Measurements from ENCODE around the gene ARHGEF10L. TPM values are rescaled to one million over a fixed set of nuclear protein-coding genes. Genes with fewer than 3 reads are reported as not detected.

ARHGEF10L gene
- total RNA-seq, 1 donor from 2014 or later, result 57.9 TPM

DNA sequence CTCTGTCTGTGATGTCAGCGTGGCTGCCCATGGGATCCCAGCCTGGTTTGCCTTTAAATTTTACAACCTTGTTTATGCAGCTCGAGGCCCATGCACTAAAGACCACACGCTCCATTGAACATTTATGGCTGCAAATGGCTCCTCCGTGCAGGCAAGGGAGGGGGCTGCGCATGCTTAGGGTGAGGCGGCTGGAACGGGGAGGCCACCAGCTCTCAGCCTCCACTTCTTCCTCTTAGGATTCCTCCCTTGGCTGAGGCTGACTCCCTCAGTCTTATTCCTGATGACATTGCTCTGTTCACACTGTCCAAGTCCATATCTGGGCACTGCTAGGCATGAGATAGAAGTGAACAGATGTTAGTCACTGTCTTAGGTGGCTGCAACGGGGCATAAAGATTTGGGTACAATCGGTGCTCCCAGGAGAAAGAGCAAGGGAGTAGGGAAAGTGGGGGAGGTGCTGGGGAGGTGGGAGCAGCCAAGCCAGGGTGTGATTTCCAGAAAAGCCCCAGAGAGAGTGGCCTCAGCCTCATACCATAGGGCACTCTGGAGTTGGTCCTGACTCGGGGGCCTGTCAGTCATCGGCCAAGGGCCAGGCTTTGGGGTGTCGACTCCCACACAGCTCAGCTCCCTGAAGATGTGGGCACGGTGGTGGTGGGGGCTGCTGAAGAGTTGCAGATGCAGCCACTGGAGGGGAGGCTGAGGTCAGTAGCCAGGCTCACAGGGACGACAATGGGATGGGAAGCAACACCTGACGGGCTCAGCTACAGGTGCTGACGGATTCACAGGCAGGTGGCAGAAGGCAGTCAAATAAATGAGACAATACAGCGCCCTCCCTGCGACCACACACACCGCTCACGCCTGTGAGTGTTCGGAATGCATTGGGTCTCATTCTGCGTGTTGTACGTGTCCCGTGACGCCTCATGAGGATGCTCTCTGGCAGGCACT, 178.4 kb downstream of the ARHGEF10L start:
- Histone ChIP-seq H3K4me3 (no peak overlapping the region), H3K4me1 (no peaks in the 10 kb centered on the region), H3K36me3 (no peaks in the 10 kb centered on the region), H3K27ac (no peak overlapping the region), H3K27me3 (ENCODE audit: low read depth) (no peaks in the 10 kb centered on the region), H3K9me3 (no peaks in the 10 kb centered on the region)
- TF ChIP-seq, protein P1, sequence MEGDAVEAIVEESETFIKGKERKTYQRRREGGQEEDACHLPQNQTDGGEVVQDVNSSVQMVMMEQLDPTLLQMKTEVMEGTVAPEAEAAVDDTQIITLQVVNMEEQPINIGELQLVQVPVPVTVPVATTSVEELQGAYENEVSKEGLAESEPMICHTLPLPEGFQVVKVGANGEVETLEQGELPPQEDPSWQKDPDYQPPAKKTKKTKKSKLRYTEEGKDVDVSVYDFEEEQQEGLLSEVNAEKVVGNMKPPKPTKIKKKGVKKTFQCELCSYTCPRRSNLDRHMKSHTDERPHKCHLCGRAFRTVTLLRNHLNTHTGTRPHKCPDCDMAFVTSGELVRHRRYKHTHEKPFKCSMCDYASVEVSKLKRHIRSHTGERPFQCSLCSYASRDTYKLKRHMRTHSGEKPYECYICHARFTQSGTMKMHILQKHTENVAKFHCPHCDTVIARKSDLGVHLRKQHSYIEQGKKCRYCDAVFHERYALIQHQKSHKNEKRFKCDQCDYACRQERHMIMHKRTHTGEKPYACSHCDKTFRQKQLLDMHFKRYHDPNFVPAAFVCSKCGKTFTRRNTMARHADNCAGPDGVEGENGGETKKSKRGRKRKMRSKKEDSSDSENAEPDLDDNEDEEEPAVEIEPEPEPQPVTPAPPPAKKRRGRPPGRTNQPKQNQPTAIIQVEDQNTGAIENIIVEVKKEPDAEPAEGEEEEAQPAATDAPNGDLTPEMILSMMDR (IDR thresholded peaks at IDR 0.05), result no peak
- ATAC-seq (no peak), DNase-seq (no peak)
- intact Hi-C loops (cut with DNase I), result no loop called here

DNA sequence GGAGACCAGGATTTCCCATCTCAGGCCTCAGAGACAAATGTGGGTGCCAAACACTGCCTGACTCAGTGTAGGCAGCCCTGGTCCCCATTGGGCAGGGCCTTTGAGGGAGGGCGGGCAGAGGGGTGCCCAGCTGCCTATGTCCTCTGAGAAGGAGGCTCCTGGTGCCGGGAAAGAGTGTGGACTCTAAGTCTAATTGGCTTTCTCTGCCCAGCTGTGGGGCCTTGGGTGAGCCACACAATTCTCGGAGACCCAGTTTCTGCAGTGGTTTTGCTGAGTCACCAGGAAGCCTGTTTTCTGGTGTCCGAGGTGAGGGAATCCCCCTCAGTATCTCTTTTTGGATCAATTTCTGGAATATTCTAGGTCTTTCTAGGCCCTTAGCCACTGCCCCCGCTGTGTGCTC, 180.4 kb downstream of the ARHGEF10L start:
- intact Hi-C loops (cut with DNase I), result no loop called here
- Histone ChIP-seq H3K4me3 (no peak overlapping the region), H3K27ac (no peak overlapping the region), H3K27me3 (ENCODE audit: low read depth) (no peaks in the 10 kb centered on the region), H3K4me1 (no peaks in the 10 kb centered on the region), H3K9me3 (no peaks in the 10 kb centered on the region), H3K36me3 (no peaks in the 10 kb centered on the region)
- TF ChIP-seq, protein P1 (IDR thresholded peaks at IDR 0.05), result no peak
- ATAC-seq (no peak), DNase-seq (no peak)

DNA sequence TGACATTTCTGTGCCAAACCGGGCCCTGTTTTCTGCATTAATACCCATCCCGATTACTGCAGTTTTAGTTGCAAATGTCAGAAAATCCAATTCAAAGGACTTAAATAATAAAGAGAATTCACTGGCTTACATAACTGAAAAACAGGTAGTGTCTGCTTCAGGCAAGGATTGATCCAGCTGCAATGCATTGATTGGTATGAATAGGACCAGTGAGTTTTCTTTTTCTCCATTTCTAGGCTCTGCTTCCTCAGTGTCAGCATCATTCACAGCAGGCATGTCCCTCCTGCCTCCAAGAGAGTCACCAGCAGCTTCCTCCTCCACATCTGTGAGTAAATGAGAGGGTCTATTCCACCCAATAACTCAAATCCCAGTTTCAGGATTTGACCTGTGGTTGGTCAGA, 181.9 kb downstream of the ARHGEF10L start:
- no peak overlapping the region for H3K4me3 ChIP-seq
- DNase-seq (no peak), ATAC-seq (no peak)
- H3K9me3 ChIP-seq, result no peaks in the 10 kb centered on the region
- H3K27me3 ChIP-seq (ENCODE audit: low read depth), result no peaks in the 10 kb centered on the region
- H3K27ac ChIP-seq, result no peak overlapping the region
- intact Hi-C loops (cut with DNase I), result no loop called here
- no peaks in the 10 kb centered on the region for H3K36me3 ChIP-seq
- TF ChIP-seq, protein P1 (IDR thresholded peaks at IDR 0.05), result no peak
- H3K4me1 ChIP-seq, result no peaks in the 10 kb centered on the region

DNA sequence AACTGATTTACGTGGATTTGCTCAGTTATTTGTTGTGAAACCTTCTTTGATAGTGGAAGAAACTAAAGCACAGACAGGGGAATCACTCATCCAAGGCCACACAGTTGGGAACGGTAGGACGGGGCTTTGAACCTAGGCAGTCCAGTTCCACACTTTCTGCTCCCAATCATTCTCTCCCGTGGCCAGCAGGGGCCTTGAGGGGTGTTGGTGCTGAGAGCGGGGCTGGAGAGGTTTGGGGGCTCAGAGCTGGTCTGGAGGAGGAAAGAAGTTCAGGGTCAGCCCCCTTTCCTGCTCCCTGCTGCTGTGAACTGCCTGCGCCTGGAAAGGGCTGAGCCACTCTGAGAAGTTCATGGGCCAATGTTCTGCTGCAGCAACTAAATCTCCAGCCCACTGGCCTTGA, 184.2 kb downstream of the ARHGEF10L start:
- H3K9me3 ChIP-seq, result no peaks in the 10 kb centered on the region
- no peaks in the 10 kb centered on the region for H3K27me3 ChIP-seq (ENCODE audit: low read depth)
- no peak overlapping the region for H3K4me3 ChIP-seq
- ATAC-seq, result no peak
- H3K27ac ChIP-seq, result no peak overlapping the region
- no peaks in the 10 kb centered on the region for H3K4me1 ChIP-seq
- TF ChIP-seq, protein P1 (IDR thresholded peaks at IDR 0.05), result no peak
- intact Hi-C loops (cut with DNase I), result no loop called here
- no peak for DNase-seq
- no peaks in the 10 kb centered on the region for H3K36me3 ChIP-seq

DNA sequence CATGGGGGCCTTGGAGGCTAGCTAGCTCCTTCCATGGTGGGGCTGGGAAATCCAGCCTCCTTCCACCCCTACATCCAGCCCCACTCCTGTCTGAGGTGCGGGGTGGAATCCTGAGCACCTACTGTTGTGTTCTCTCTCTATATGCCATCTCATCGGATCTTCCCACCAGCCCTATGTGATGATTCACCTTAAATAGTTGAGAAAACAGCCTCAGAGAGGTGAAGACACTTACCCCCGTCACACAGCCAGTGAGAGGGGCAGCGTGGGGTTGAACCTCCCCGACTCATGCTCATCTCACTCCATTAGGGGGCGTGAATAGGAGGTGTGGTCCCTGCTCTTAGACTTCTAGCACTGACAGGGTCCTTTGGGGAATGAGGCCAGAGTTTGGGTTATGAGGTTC, 184.7 kb downstream of the ARHGEF10L start:
- Histone ChIP-seq H3K27ac (no peak overlapping the region), H3K9me3 (no peaks in the 10 kb centered on the region), H3K4me1 (no peaks in the 10 kb centered on the region), H3K36me3 (no peaks in the 10 kb centered on the region), H3K4me3 (no peak overlapping the region), H3K27me3 (ENCODE audit: low read depth) (peaks cover 4% of the 10 kb centered on the region)
- ATAC-seq (no peak), DNase-seq (no peak)
- intact Hi-C loops (cut with DNase I), result no loop called here
- TF ChIP-seq, protein P1 (IDR thresholded peaks at IDR 0.05), result no peak

Data from lower lobe of right lung (tissue), 2 donors.